SK-N-SH (cell line): ENCODE data around the gene TRMT112. TPM values are rescaled to one million over a fixed set of nuclear protein-coding genes. Genes with fewer than 3 reads are reported as not detected.

Experiments used
- CTCF ChIA-PET: fragments of 300-600, 350-600 bp; formaldehyde crosslinking; extraction: SDS; loops from one replicate; lab custom pipeline; 2021; lab: Yijun Ruan, JAX
- POLR2A ChIA-PET: fragments of 350-600 bp; sonication (Branson Sonifier 250); formaldehyde crosslinking; extraction: SDS; loops from one replicate; lab custom pipeline; 2020; ENCODE audit warnings: antibody characterized with exemption, inconsistent platforms; lab: Yijun Ruan, JAX
- DNase-seq: peaks from one replicate; pipeline ENCODE4 v3.0.0; 2012
- H2AFZ ChIP-seq: fragments of 200-600 bp; sonication (generic); 2 replicates; pipeline ENCODE4 v1.8.1; 2016; ENCODE audit warnings: antibody characterized with exemption, mild to moderate bottlenecking, low read depth
- H3F3A ChIP-seq: fragments of 200-600 bp; sonication (generic); replicated peaks from 2 replicates; pipeline ENCODE3; 2016; ENCODE audit warnings: antibody characterized with exemption, mild to moderate bottlenecking; ENCODE audit not compliant: insufficient read depth
- H3K27ac ChIP-seq, 2 experiments: fragments of 200-500 bp in 1 of 2; fragments of 200-600 bp in 1 of 2; sonication (Bioruptor generic) in 1 of 2; sonication (generic), shearing (Covaris generic) in 1 of 2; 2 replicates each; pipeline versions ENCODE4 v1.5.1 to v1.6.1; 2014 to 2016; ENCODE audit warnings: low read depth in 2 of 2, inconsistent platforms in 1 of 2, low read length in 1 of 2, mild to moderate bottlenecking in 1 of 2, mixed read lengths in 1 of 2
- H3K27me3 ChIP-seq: fragments of 200-600 bp; sonication (generic), shearing (Covaris generic); 2 replicates; pipeline ENCODE4 v1.6.1; 2016; ENCODE audit warnings: mixed run types; ENCODE audit not compliant: insufficient read depth
- H3K36me3 ChIP-seq, 2 experiments: fragments of 200-500 bp in 1 of 2; fragments of 200-600 bp in 1 of 2; sonication (Bioruptor generic) in 1 of 2; sonication (generic) in 1 of 2; replicated peaks in 1 of 2; 2 replicates each; pipeline versions ENCODE3 to v1.5.1; 2014 to 2016; ENCODE audit warnings: low read length in 1 of 2, mild to moderate bottlenecking in 1 of 2; ENCODE audit not compliant: insufficient read depth in 2 of 2, control insufficient read depth in 1 of 2
- H3K4me1 ChIP-seq, 2 experiments: fragments of 200-500 bp in 1 of 2; fragments of 200-600 bp in 1 of 2; sonication (Bioruptor generic) in 1 of 2; sonication (generic), shearing (Covaris generic) in 1 of 2; 2 replicates each; pipeline versions ENCODE4 v1.5.1 to v1.6.1; 2014 to 2016; ENCODE audit warnings: low read depth in 1 of 2, low read length in 1 of 2, mixed run types in 1 of 2; ENCODE audit not compliant: insufficient read depth in 2 of 2, control insufficient read depth in 1 of 2
- H3K4me2 ChIP-seq: fragments of 200-600 bp; sonication (generic), shearing (Covaris generic); 2 replicates; pipeline ENCODE4 v1.6.1; 2017; ENCODE audit warnings: mixed run types
- H3K4me3 ChIP-seq, 2 experiments: fragments of 200-500 bp in 1 of 2; fragments of 200-600 bp in 1 of 2; sonication (Bioruptor generic) in 1 of 2; sonication (generic), shearing (Covaris generic) in 1 of 2; 2 replicates each; pipeline versions ENCODE4 v1.5.1 to v1.8.1; 2014 to 2016; ENCODE audit warnings: low read depth in 2 of 2, inconsistent platforms in 1 of 2, low read length in 1 of 2, mild to moderate bottlenecking in 1 of 2, mixed read lengths in 1 of 2, moderate library complexity in 1 of 2
- H3K79me2 ChIP-seq: fragments of 200-600 bp; sonication (generic); 2 replicates; pipeline ENCODE4 v1.8.1; 2017; ENCODE audit warnings: mild to moderate bottlenecking; ENCODE audit not compliant: insufficient read depth
- H3K9ac ChIP-seq: fragments of 200-600 bp; sonication (generic); 2 replicates; pipeline ENCODE4 v1.6.1; 2017; ENCODE audit warnings: mixed run types
- H3K9me2 ChIP-seq: fragments of 200-600 bp; sonication (generic); 2 replicates; pipeline ENCODE4 v1.6.1; 2017; ENCODE audit warnings: mixed run types
- H3K9me3 ChIP-seq: fragments of 200-600 bp; sonication (generic); 2 replicates; pipeline ENCODE4 v1.6.1; 2017; ENCODE audit warnings: mixed run types, mild to moderate bottlenecking, moderate library complexity
- H4K20me1 ChIP-seq: fragments of 200-600 bp; sonication (generic); 2 replicates; pipeline ENCODE4 v1.6.1; 2017; ENCODE audit warnings: mild to moderate bottlenecking, mixed run types; ENCODE audit not compliant: insufficient read depth
- CHD2 ChIP-seq: fragments of 150-350 bp; IDR thresholded peaks from 2 replicates; pipeline ENCODE4 v1.6.1; 2018; ENCODE audit warnings: low read length; ENCODE audit not compliant: partially characterized antibody
- ELF1 ChIP-seq: IDR thresholded peaks from 2 replicates; pipeline ENCODE4 v1.4.0; 2012
- EP300 ChIP-seq, 2 experiments: IDR thresholded peaks; 2 replicates each; pipeline versions ENCODE4 v1.4.0 to v1.6.1; 2012; ENCODE audit warnings: borderline replicate concordance in 1 of 2, low read depth in 1 of 2, low read length in 1 of 2
- EZH2phosphoT487 ChIP-seq: fragments of 200-600 bp; sonication (generic); IDR thresholded peaks from 2 replicates; pipeline ENCODE4 v1.6.1; 2017; ENCODE audit warnings: low read depth, mixed run types, mild to moderate bottlenecking, antibody characterized with exemption, moderate library complexity, borderline replicate concordance
- FOSL2 ChIP-seq: IDR thresholded peaks from 2 replicates; pipeline ENCODE4 v1.4.0; 2012; ENCODE audit warnings: low read depth, mild to moderate bottlenecking, moderate library complexity, borderline replicate concordance
- GABPA ChIP-seq: IDR thresholded peaks from 2 replicates; pipeline ENCODE4 v1.4.0; 2012; ENCODE audit warnings: low read depth, mild to moderate bottlenecking
- GATA2 ChIP-seq: sonication (generic); formaldehyde crosslinking; IDR thresholded peaks from 2 replicates; pipeline ENCODE4 v1.5.0; 2020; ENCODE audit warnings: mild to moderate bottlenecking, missing genetic modification reagents
- MXI1 ChIP-seq: IDR thresholded peaks from 2 replicates; pipeline ENCODE4 v1.6.1; 2012; ENCODE audit warnings: mild to moderate bottlenecking, low read depth, low read length, improper control_type of control experiment
- NRF1 ChIP-seq: IDR thresholded peaks from 2 replicates; pipeline ENCODE4 v1.6.1; 2012; ENCODE audit warnings: low read depth, mild to moderate bottlenecking, low read length
- PBX3 ChIP-seq: IDR thresholded peaks from 2 replicates; pipeline ENCODE4; 2012
- RCOR1 ChIP-seq: fragments of 150-350 bp; IDR thresholded peaks from 2 replicates; pipeline ENCODE4 v1.6.1; 2017; ENCODE audit warnings: antibody characterized with exemption, low read length
- REST ChIP-seq: IDR thresholded peaks from 2 replicates; pipeline ENCODE4 v1.6.1; 2012; ENCODE audit warnings: mild to moderate bottlenecking, low read depth, low read length, moderate library complexity
- RFX5 ChIP-seq: IDR thresholded peaks from 2 replicates; pipeline ENCODE4 v1.6.1; 2012; ENCODE audit warnings: mild to moderate bottlenecking, improper control_type of control experiment, low read length
- USF1 ChIP-seq: IDR thresholded peaks from 2 replicates; pipeline ENCODE4 v1.4.0; 2012; ENCODE audit warnings: low read depth, borderline replicate concordance
- USF2 ChIP-seq: fragments of 150-350 bp; IDR thresholded peaks from 2 replicates; pipeline ENCODE4 v1.6.1; 2017; ENCODE audit warnings: antibody characterized with exemption, low read length, low read depth, borderline replicate concordance
- YY1 ChIP-seq: IDR thresholded peaks from 2 replicates; pipeline ENCODE4 v1.4.0; 2012; ENCODE audit warnings: low read depth, mild to moderate bottlenecking
- WGBS: methylation state at CpG from one replicate; pipeline ENCODE4 v1.1.6; 2017; ENCODE audit warnings: low lambda C conversion rate; 5-methylcytosine and 5-hydroxymethylcytosine counted together
- polyA plus RNA-seq, 3 experiments: library from polyadenylated mRNA; depleted of rRNA; stranded (reverse); fragments of >200 nt; gene quantifications; 2 replicates each; pipeline ENCODE4 v1.2.3, GENCODE V29; 2012
- TF ChIP-seq, protein P1 (sequence below): fragments of 150-350 bp; IDR thresholded peaks from 2 replicates; pipeline ENCODE4 v1.6.1; 2016; ENCODE audit warnings: mild to moderate bottlenecking, low read depth, low read length

TRMT112 gene
- polyA plus RNA-seq, 1 of the 3 experiments (the other 2 are of a cell fraction) = 699 TPM

- H2AFZ ChIP-seq = no peak overlapping the region
- H3K9ac ChIP-seq = no peak overlapping the region
- 75% methylated on average over 3 of the region's 3 CpGs for WGBS
- peaks cover 14% of the 10 kb centered on the region for H3F3A ChIP-seq
- H3K27ac ChIP-seq = no peak overlapping the region
- no peak overlapping the region for H3K4me2 ChIP-seq
- TF ChIP-seq EZH2phosphoT487 = no peak
- no peak for TF ChIP-seq YY1
- TF ChIP-seq RFX5 = no peak
- TF ChIP-seq FOSL2 = no peak
- TF ChIP-seq USF2 = no peak
- no peak for TF ChIP-seq GABPA
- TF ChIP-seq, protein P1, sequence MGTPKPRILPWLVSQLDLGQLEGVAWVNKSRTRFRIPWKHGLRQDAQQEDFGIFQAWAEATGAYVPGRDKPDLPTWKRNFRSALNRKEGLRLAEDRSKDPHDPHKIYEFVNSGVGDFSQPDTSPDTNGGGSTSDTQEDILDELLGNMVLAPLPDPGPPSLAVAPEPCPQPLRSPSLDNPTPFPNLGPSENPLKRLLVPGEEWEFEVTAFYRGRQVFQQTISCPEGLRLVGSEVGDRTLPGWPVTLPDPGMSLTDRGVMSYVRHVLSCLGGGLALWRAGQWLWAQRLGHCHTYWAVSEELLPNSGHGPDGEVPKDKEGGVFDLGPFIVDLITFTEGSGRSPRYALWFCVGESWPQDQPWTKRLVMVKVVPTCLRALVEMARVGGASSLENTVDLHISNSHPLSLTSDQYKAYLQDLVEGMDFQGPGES = no peak
- TF ChIP-seq USF1 = no peak
- TF ChIP-seq GATA2 (CRISPR knock-in tag) = no peak
- no peak for TF ChIP-seq MXI1
- no peak for TF ChIP-seq REST
- TF ChIP-seq CHD2 = no peak
- TF ChIP-seq EP300 (IDR thresholded peaks at IDR 0.05; ENCODE audit: borderline replicate concordance in 1 of 2, low read depth in 1 of 2, low read length in 1 of 2) = no peak
- TF ChIP-seq PBX3 = no peak
- no peak for TF ChIP-seq ELF1
- TF ChIP-seq RCOR1 = no peak
- TF ChIP-seq NRF1 = no peak
- POLR2A ChIA-PET = no interaction called here
- no peaks in the 10 kb centered on the region for H3K9me2 ChIP-seq
- no peaks in the 10 kb centered on the region for H3K36me3 ChIP-seq
- H3K79me2 ChIP-seq = no peaks in the 10 kb centered on the region
- CTCF ChIA-PET = interaction anchor here (1.4 kb wide), 1 partner anchor 28 kb away, joined by 4 read pairs; no protein-coding TSS in a partner anchor
- no peak for DNase-seq
- H3K4me1 ChIP-seq = peaks cover 0 to 6% of the 10 kb centered on the region in 2 experiments; a peak in 2 of 4 replicates
- H4K20me1 ChIP-seq = no peaks in the 10 kb centered on the region
- no peaks in the 10 kb centered on the region for H3K9me3 ChIP-seq
- H3K27me3 ChIP-seq = no peaks in the 10 kb centered on the region
- no peak overlapping the region for H3K4me3 ChIP-seq
Observed at GRCh38 chr11:64327993-64328392, 10.6 kb upstream of the TRMT112 start.
